C1 segment of cervical spinal cord (tissue), 14 donors: ENCODE results near the gene JMJD1C.
A peak's percentile ranks its signal among the peaks of the same experiment; 100 is the strongest.

Experiments
- DNase-seq, 14 donors: peaks; one replicate each; lab custom pipeline; 2025; lab: John Stamatoyannopoulos, UW

The JMJD1C gene

GRCh38 chr10:63224241-63224640, 241.5 kb downstream of the JMJD1C start:
- no peak for DNase-seq

GRCh38 chr10:63221950-63222349, 243.8 kb downstream of the JMJD1C start:
- no peak for DNase-seq

GRCh38 chr10:63219749-63220148, 246.0 kb downstream of the JMJD1C start:
- DNase-seq = no peak

- DNase-seq = peak in 1 of 14 donors; percentile 40
Observed at GRCh38 chr10:63217120-63217605, 248.6 kb downstream of the JMJD1C start.

- DNase-seq = no peak
Observed at GRCh38 chr10:63214571-63214970, 251.2 kb downstream of the JMJD1C start.

- peak in 1 of 14 donors; percentile 39 for DNase-seq
Observed at GRCh38 chr10:63213489-63213888, 252.3 kb downstream of the JMJD1C start.

- DNase-seq = no peak
Observed at GRCh38 chr10:63210611-63211196, 255.1 kb downstream of the JMJD1C start.

GRCh38 chr10:63209705-63210104, 256.1 kb downstream of the JMJD1C start:
- DNase-seq = no peak

- DNase-seq = peak in 1 of 14 donors; percentile 28
Observed at GRCh38 chr10:63208986-63209385, 256.8 kb downstream of the JMJD1C start.

- peak in 11 of 14 donors; percentile 11 to 67 (median 33) for DNase-seq
Observed at GRCh38 chr10:63206997-63207811, 258.6 kb downstream of the JMJD1C start.

GRCh38 chr10:63206576-63206975, 259.2 kb downstream of the JMJD1C start:
- DNase-seq = no peak

GRCh38 chr10:63205421-63205820, 260.4 kb downstream of the JMJD1C start:
- no peak for DNase-seq

- DNase-seq = no peak
Observed at GRCh38 chr10:63204667-63205391, 260.9 kb downstream of the JMJD1C start.

- DNase-seq = no peak
Observed at GRCh38 chr10:63201118-63201517, 264.7 kb downstream of the JMJD1C start.

GRCh38 chr10:63200431-63200830, 265.3 kb downstream of the JMJD1C start:
- DNase-seq = no peak

- no peak for DNase-seq
Observed at GRCh38 chr10:63199716-63200115, 266.1 kb downstream of the JMJD1C start.

GRCh38 chr10:63197344-63198092, 268.3 kb downstream of the JMJD1C start:
- no peak for DNase-seq

- DNase-seq = no peak
Observed at GRCh38 chr10:63192826-63193225, 273.0 kb downstream of the JMJD1C start.

- no peak for DNase-seq
Observed at GRCh38 chr10:63175534-63175933, 290.2 kb downstream of the JMJD1C start.

- DNase-seq = no peak
Observed at GRCh38 chr10:63173468-63174232, 292.1 kb downstream of the JMJD1C start.

- no peak for DNase-seq
Observed at GRCh38 chr10:63171926-63172325, 293.9 kb downstream of the JMJD1C start.
